Islet of Langerhans (tissue), 1 donor: ENCODE results near the gene CHRNE.

Experiments used
- FAIRE-seq: peaks from one replicate; lab custom pipeline; 2011; peaks lifted over from hg19 to GRCh38; lab: Jason Lieb, UNC

The CHRNE gene

GRCh38 chr17:4852567-4853207 lies 50.2 kb downstream of the CHRNE start:
- FAIRE-seq: no peak

GRCh38 chr17:4851084-4851483 lies 51.8 kb downstream of the CHRNE start:
- FAIRE-seq: no peak

DNA sequence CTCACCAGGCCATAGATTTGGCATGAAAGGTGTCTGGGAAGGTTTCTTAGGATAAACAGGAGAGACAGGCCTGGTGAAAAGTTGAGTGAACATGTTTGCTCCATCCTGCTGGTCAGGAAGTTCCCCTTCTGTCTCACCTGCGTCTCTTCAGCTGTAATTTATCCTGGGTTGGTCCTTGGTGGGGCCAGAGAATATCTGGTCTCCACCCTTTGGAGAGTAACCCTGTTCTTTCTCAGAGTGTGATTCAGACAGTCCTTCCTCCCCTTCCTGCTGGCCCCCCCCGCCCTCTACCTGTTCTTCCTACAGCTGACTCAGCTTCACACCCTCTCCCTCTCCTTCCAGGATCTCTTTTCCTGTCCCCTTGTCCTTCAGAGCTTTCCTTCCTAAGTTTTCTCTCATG lies 52.7 kb downstream of the CHRNE start:
- no peak for FAIRE-seq

GRCh38 chr17:4849011-4849536 lies 53.8 kb downstream of the CHRNE start:
- no peak for FAIRE-seq
